ENCODE measurements around the gene CNRIP1.

Gene CNRIP1

GRCh38 chr2:68245066-68245465, 74.7 kb downstream of the CNRIP1 start:
- no peaks in the 10 kb centered on the region for H3K27me3 ChIP-seq (ENCODE audit: control insufficient read depth, insufficient read depth, low read length)
- no peaks in the 10 kb centered on the region for H3K36me3 ChIP-seq (ENCODE audit: control insufficient read depth, insufficient read depth, low read length)
- H3K4me1 ChIP-seq (ENCODE audit: control insufficient read depth, insufficient read depth, low read length): peaks cover 30% of the 10 kb centered on the region
- H3K4me3 ChIP-seq (ENCODE audit: low read depth, low read length): no peak overlapping the region
- no peak overlapping the region for H3K9ac ChIP-seq (ENCODE audit: low read depth, low read length)
- no peaks in the 10 kb centered on the region for H3K9me3 ChIP-seq (ENCODE audit: control insufficient read depth, insufficient read depth, low read length)

DNA sequence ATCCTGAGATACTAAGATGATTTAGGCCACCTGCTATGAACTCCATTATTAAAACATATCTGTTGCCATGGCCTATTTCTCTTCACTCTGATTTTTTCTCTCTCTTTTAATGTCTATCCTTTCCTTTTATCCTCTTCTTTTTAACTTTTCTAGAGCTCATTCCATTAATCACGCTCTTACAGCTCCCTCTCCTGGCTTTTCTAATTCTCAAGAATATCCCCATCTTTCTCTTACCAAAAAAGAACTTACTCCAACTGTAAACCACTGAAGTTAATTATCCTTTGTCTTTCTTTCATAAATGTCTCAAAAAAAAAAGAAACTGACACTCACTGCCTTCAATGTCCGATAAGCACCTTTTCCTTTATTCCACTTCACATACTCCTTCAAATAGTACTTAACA, 75.3 kb downstream of the CNRIP1 start:
- Histone ChIP-seq H3K9ac (ENCODE audit: low read depth, low read length) (no peak overlapping the region), H3K4me3 (ENCODE audit: low read depth, low read length) (no peak overlapping the region), H3K9me3 (ENCODE audit: control insufficient read depth, insufficient read depth, low read length) (no peaks in the 10 kb centered on the region), H3K27me3 (ENCODE audit: control insufficient read depth, insufficient read depth, low read length) (no peaks in the 10 kb centered on the region), H3K4me1 (ENCODE audit: control insufficient read depth, insufficient read depth, low read length) (peaks cover 29% of the 10 kb centered on the region), H3K36me3 (ENCODE audit: control insufficient read depth, insufficient read depth, low read length) (no peaks in the 10 kb centered on the region)

Data from iPS-15b (cell line).